ENCODE data around the gene HIPK3. TPM values are rescaled to one million over a fixed set of nuclear protein-coding genes. Genes with fewer than 3 reads are reported as not detected.

Gene HIPK3
- total RNA-seq, 1 donor from 2014 or later: 33.1 TPM

DNA sequence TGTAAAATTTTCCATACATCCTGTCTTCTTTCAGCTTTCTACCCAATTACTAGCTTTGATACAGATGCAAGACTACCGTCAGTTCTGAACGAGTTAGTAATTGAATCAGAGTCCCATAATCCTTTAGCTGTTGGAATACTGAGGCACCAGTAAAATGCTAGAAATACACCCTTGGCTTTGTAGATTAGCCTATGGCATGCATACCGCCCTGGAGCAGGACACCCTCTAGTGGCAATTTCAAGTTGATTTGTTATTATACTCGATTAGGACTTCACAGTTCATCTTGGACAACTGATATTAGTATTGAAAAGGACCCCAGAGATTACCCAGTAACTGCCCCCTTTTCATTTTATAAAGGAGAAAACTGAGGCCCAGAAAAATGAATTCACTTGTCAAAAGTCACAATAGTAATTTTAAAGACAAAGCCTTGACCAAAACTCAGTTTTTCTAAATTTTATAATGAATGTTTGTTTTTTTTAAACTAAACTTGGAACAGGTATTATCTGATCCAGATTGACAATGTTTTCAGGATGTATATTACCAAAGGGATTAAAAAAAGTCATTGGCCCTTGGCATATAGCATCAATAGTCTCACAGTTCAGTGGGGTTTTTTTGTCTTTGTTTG lies 72.6 kb downstream of the HIPK3 start:
- H4K20me1 ChIP-seq (ENCODE audit: low read depth): peaks cover 4% of the 10 kb centered on the region
- H3K4me3 Mint-ChIP-seq: no peak overlapping the region
- peak; percentile 44 for DNase-seq (ENCODE audit: low spot score)

DNA sequence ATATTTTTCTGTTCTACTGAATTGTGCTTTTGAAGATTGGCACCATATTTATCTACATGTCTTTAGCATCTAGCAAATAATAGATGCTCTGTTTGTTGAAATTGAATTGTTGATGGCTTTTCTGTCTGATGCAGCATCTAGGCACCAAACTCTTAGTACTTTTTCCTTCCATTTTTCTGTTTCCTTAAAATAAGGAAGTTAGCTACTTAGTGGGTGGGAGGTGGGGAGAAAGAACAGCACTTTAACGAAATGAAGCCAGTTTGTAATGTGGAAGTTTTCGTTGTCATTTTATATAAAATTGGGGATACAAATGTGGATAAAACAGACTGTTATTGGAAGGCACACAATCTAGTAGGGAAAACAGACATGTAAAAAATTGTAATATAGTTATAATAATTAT lies 76.6 kb downstream of the HIPK3 start:
- no peak for DNase-seq (ENCODE audit: low spot score)
- Histone ChIP-seq H4K20me1 (ENCODE audit: low read depth) (peaks cover 3% of the 10 kb centered on the region), H3K27ac (no peak overlapping the region), H3K27me3 (no peaks in the 10 kb centered on the region), H3K36me3 (no peaks in the 10 kb centered on the region), H3K79me2 (ENCODE audit: low read depth) (no peaks in the 10 kb centered on the region), H3K9ac (no peak overlapping the region), H3K4me1 (no peaks in the 10 kb centered on the region), H3F3A (ENCODE audit: low read depth) (no peaks in the 10 kb centered on the region), H3K4me2 (no peak overlapping the region), H2AFZ (replicated peaks) (no peak overlapping the region), H3K9me3 (ENCODE audit: low read depth) (no peaks in the 10 kb centered on the region), H3K4me3 (no peak overlapping the region)
- no peak overlapping the region for H3K4me3 Mint-ChIP-seq
- H3K36me3 Mint-ChIP-seq: peaks cover 2% of the 10 kb centered on the region
- no peaks in the 10 kb centered on the region for H3K27me3 Mint-ChIP-seq (ENCODE audit: insufficient read depth, low read depth)
- H3K9me3 Mint-ChIP-seq: no peaks in the 10 kb centered on the region
- no peak overlapping the region for H3K27ac Mint-ChIP-seq
- no peaks in the 10 kb centered on the region for H3K4me1 Mint-ChIP-seq
- TF ChIP-seq EZH2phosphoT487 (IDR thresholded peaks at IDR 0.05) (no peak), EZH2 (IDR thresholded peaks at IDR 0.05) (no peak), CTCF (IDR thresholded peaks at IDR 0.05) (no peak)

More for the DNA sequence above, 72.6 kb downstream of the HIPK3 start:
- peaks cover 19% of the 10 kb centered on the region for H3K79me2 ChIP-seq (ENCODE audit: low read depth)
- no peaks in the 10 kb centered on the region for H3K4me1 ChIP-seq
- no peak overlapping the region for H3K4me3 ChIP-seq
- no peak overlapping the region for H3K27ac Mint-ChIP-seq
- no peak overlapping the region for H3K27ac ChIP-seq
- no peaks in the 10 kb centered on the region for H3K27me3 Mint-ChIP-seq (ENCODE audit: insufficient read depth, low read depth)
- no peak overlapping the region for H2AFZ ChIP-seq (replicated peaks)
- H3K4me1 Mint-ChIP-seq: no peaks in the 10 kb centered on the region
- TF ChIP-seq EZH2phosphoT487 (IDR thresholded peaks at IDR 0.05) (no peak), EZH2 (IDR thresholded peaks at IDR 0.05) (no peak), CTCF (IDR thresholded peaks at IDR 0.05) (peak; percentile 66)
- no peaks in the 10 kb centered on the region for H3K9me3 ChIP-seq (ENCODE audit: low read depth)
- no peaks in the 10 kb centered on the region for H3F3A ChIP-seq (ENCODE audit: low read depth)
- H3K36me3 ChIP-seq: no peaks in the 10 kb centered on the region
- no peaks in the 10 kb centered on the region for H3K27me3 ChIP-seq
- no peaks in the 10 kb centered on the region for H3K9me3 Mint-ChIP-seq
- no peak overlapping the region for H3K4me2 ChIP-seq
- peaks cover 2% of the 10 kb centered on the region for H3K36me3 Mint-ChIP-seq
- no peak overlapping the region for H3K9ac ChIP-seq

GRCh38 chr11:33334627-33335026 lies 77.4 kb downstream of the HIPK3 start:
- Mint-ChIP-seq H3K27ac (no peak overlapping the region), H3K36me3 (peaks cover 4% of the 10 kb centered on the region), H3K9me3 (no peaks in the 10 kb centered on the region), H3K4me3 (no peak overlapping the region), H3K27me3 (ENCODE audit: insufficient read depth, low read depth) (no peaks in the 10 kb centered on the region), H3K4me1 (no peaks in the 10 kb centered on the region)
- no peaks in the 10 kb centered on the region for H3K27me3 ChIP-seq
- DNase-seq (ENCODE audit: low spot score): no peak
- TF ChIP-seq CTCF (IDR thresholded peaks at IDR 0.05) (no peak), EZH2 (IDR thresholded peaks at IDR 0.05) (no peak), EZH2phosphoT487 (IDR thresholded peaks at IDR 0.05) (no peak)
- H3K4me2 ChIP-seq: no peak overlapping the region
- no peaks in the 10 kb centered on the region for H3K36me3 ChIP-seq
- no peaks in the 10 kb centered on the region for H4K20me1 ChIP-seq (ENCODE audit: low read depth)
- no peaks in the 10 kb centered on the region for H3F3A ChIP-seq (ENCODE audit: low read depth)
- H3K4me1 ChIP-seq: no peaks in the 10 kb centered on the region
- no peak overlapping the region for H3K27ac ChIP-seq
- H3K4me3 ChIP-seq: no peak overlapping the region
- H2AFZ ChIP-seq (replicated peaks): no peak overlapping the region
- no peaks in the 10 kb centered on the region for H3K9me3 ChIP-seq (ENCODE audit: low read depth)
- H3K9ac ChIP-seq: no peak overlapping the region
- H3K79me2 ChIP-seq (ENCODE audit: low read depth): no peaks in the 10 kb centered on the region
